IMR-90 (cell line): ENCODE measurements around the gene DNAJC22. TPM values are rescaled to one million over a fixed set of nuclear protein-coding genes. Genes with fewer than 3 reads are reported as not detected.
A peak's percentile ranks its signal among the peaks of the same experiment; 100 is the strongest.

Experiments used
- ATAC-seq: fragments of 200-7000 bp; cut with Tn5 transposase; 2 replicates; pipeline ENCODE4 v1.9.1; 2020; ENCODE audit warnings: low read depth, mild to moderate bottlenecking, moderate library complexity
- BruUV-seq: library from RNA; stranded (reverse); fragments of 400-500 nt; replicated peaks from 2 replicates; lab custom pipeline; 2021; lab: Mats Ljungman, UMichigan
- CTCF ChIA-PET: fragments of 300-600 bp; formaldehyde crosslinking; extraction: SDS; loops from one replicate; lab custom pipeline; 2021; ENCODE audit warnings: antibody characterized with exemption; lab: Yijun Ruan, JAX
- POLR2A ChIA-PET: fragments of 300-600 bp; sonication (Branson Sonifier 250); formaldehyde crosslinking; loops from one replicate; lab custom pipeline; 2022; ENCODE audit warnings: antibody characterized with exemption; ENCODE audit not compliant: unreplicated experiment; lab: Charles Lee
- DNase-seq: peaks from one replicate; pipeline ENCODE4 v3.0.0; 2013
- H2AFZ ChIP-seq: replicated peaks from 2 replicates; pipeline ENCODE3; 2013; ENCODE audit warnings: low read length, mild to moderate bottlenecking; ENCODE audit not compliant: poor library complexity
- H2AK5ac ChIP-seq: 2 replicates; pipeline ENCODE4 v1.6.1; 2013; ENCODE audit warnings: low read depth, low read length, inconsistent platforms
- H2AK9ac ChIP-seq: replicated peaks from 2 replicates; pipeline ENCODE3; 2013; ENCODE audit warnings: mild to moderate bottlenecking, low read depth, low read length, moderate library complexity; ENCODE audit not compliant: poor library complexity
- H2BK120ac ChIP-seq: 2 replicates; pipeline ENCODE4 v1.6.1; 2013; ENCODE audit warnings: low read depth, low read length, inconsistent platforms
- H2BK15ac ChIP-seq: 3 replicates; pipeline ENCODE4 v1.6.1; 2013; ENCODE audit warnings: low read depth, low read length, inconsistent platforms
- H2BK20ac ChIP-seq: 2 replicates; pipeline ENCODE4 v1.6.1; 2013; ENCODE audit warnings: low read depth, mild to moderate bottlenecking, inconsistent platforms, low read length, moderate library complexity
- H2BK5ac ChIP-seq: 2 replicates; pipeline ENCODE4 v1.6.1; 2013; ENCODE audit warnings: mild to moderate bottlenecking, low read depth, low read length, inconsistent platforms; ENCODE audit not compliant: poor library complexity, severe bottlenecking
- H3K14ac ChIP-seq: replicated peaks from 2 replicates; pipeline ENCODE4 v1.6.1; 2013; ENCODE audit warnings: low read depth, low read length, inconsistent platforms
- H3K18ac ChIP-seq: 2 replicates; pipeline ENCODE4 v1.6.1; 2013; ENCODE audit warnings: low read depth, low read length, control low read depth
- H3K23ac ChIP-seq: 2 replicates; pipeline ENCODE4 v1.6.1; 2013; ENCODE audit warnings: low read depth, low read length, inconsistent platforms
- H3K27ac ChIP-seq: 2 replicates; pipeline ENCODE4 v1.5.1; 2013; ENCODE audit warnings: mild to moderate bottlenecking, control low read depth, low read length; ENCODE audit not compliant: insufficient read depth
- H3K27me3 ChIP-seq: 2 replicates; pipeline ENCODE4 v1.6.1; 2013; ENCODE audit warnings: low read length; ENCODE audit not compliant: control insufficient read depth, insufficient read depth
- H3K36me3 ChIP-seq: 2 replicates; pipeline ENCODE4 v1.6.1; 2013; ENCODE audit warnings: low read length, mixed read lengths; ENCODE audit not compliant: control insufficient read depth, insufficient read depth
- H3K4ac ChIP-seq: 2 replicates; pipeline ENCODE4 v1.6.1; 2013; ENCODE audit warnings: low read depth, low read length, inconsistent platforms
- H3K4me1 ChIP-seq: 2 replicates; pipeline ENCODE4 v1.6.1; 2013; ENCODE audit warnings: low read length, mixed read lengths; ENCODE audit not compliant: control insufficient read depth, insufficient read depth
- H3K4me2 ChIP-seq: 2 replicates; pipeline ENCODE4 v1.6.1; 2013; ENCODE audit warnings: low read depth, mild to moderate bottlenecking, control low read depth, low read length, moderate library complexity
- H3K4me3 ChIP-seq: 2 replicates; pipeline ENCODE4 v1.5.1; 2013; ENCODE audit warnings: low read depth, mild to moderate bottlenecking, control low read depth, low read length, moderate library complexity; ENCODE audit not compliant: insufficient read depth
- H3K56ac ChIP-seq: 2 replicates; pipeline ENCODE4 v1.6.1; 2013; ENCODE audit warnings: low read length, inconsistent platforms; ENCODE audit not compliant: insufficient read depth; ENCODE audit errors: extremely low read depth
- H3K79me1 ChIP-seq, 2 experiments: 2 replicates each; pipeline ENCODE4 v1.6.1; 2013; ENCODE audit warnings: low read length in 2 of 2, inconsistent platforms in 1 of 2, low read depth in 1 of 2
- H3K9ac ChIP-seq: 2 replicates; pipeline ENCODE4 v1.6.1; 2013; ENCODE audit warnings: low read depth, low read length, control low read depth
- H3K9me1 ChIP-seq: 2 replicates; pipeline ENCODE4 v1.6.1; 2013; ENCODE audit warnings: low read length, inconsistent platforms; ENCODE audit not compliant: insufficient read depth
- H3K9me3 ChIP-seq: 2 replicates; pipeline ENCODE4 v1.6.1; 2013; ENCODE audit warnings: low read length; ENCODE audit not compliant: control insufficient read depth, insufficient read depth
- H4K20me1 ChIP-seq: 2 replicates; pipeline ENCODE4 v1.6.1; 2013; ENCODE audit warnings: low read length, inconsistent platforms; ENCODE audit not compliant: insufficient read depth
- H4K5ac ChIP-seq: 2 replicates; pipeline ENCODE4 v1.6.1; 2013; ENCODE audit warnings: mild to moderate bottlenecking, low read depth, low read length, control low read depth
- H4K8ac ChIP-seq, 2 experiments: 2 replicates each; pipeline ENCODE4 v1.6.1; 2013; ENCODE audit warnings: low read depth in 2 of 2, low read length in 2 of 2, control low read depth in 1 of 2, inconsistent platforms in 1 of 2
- H4K91ac ChIP-seq: 2 replicates; pipeline ENCODE4 v1.6.1; 2013; ENCODE audit warnings: low read depth, low read length, inconsistent platforms; ENCODE audit not compliant: insufficient read depth
- ELK1 ChIP-seq: fragments of 150-350 bp; IDR thresholded peaks from 2 replicates; pipeline ENCODE4 v1.6.1; 2016; ENCODE audit warnings: low read depth, mild to moderate bottlenecking, low read length, moderate library complexity, borderline replicate concordance
- MAFK ChIP-seq: IDR thresholded peaks from 2 replicates; pipeline ENCODE4 v1.6.1; 2012; ENCODE audit warnings: low read depth, low read length, improper control_type of control experiment
- WGBS, 2 experiments: methylation state at CpG; one replicate each; pipeline versions ENCODE4 v1.1.5 to v1.1.7; 2013; ENCODE audit warnings: missing lambda C conversion rate in 2 of 2; ENCODE audit not compliant: insufficient read length in 1 of 2; ENCODE audit errors: extremely low coverage in 2 of 2; 5-methylcytosine and 5-hydroxymethylcytosine counted together
- dilution Hi-C: fragments of 300-500 bp; cut with HindIII; formaldehyde crosslinking; loops from one replicate; pipeline ENCODE4 v1.14.3; 2018; ENCODE audit warnings: low sequenced_read_pairs; ENCODE audit not compliant: unreplicated experiment
- in situ Hi-C: fragments of 300-500 bp; cut with MboI; formaldehyde crosslinking; loops from 3 replicates; pipeline ENCODE4 v1.14.3; 2019; ENCODE audit warnings: low sequenced_read_pairs, inconsistent platforms, mixed read lengths
- intact Hi-C: fragments of 100-400 bp; cut with micrococcal nuclease; formaldehyde crosslinking; loops from 2 replicates; pipeline ENCODE4 v1.10.0; 2022
- polyA plus RNA-seq, 3 experiments: library from polyadenylated mRNA; depleted of rRNA; stranded (reverse); fragments of >200 nt; gene quantifications; 2 replicates each; pipeline ENCODE4 v1.2.3, GENCODE V29; 2012; ENCODE audit warnings: low replicate concordance in 1 of 3
- total RNA-seq: library from RNA; depleted of rRNA; stranded (reverse); fragments of >200 nt; gene quantifications from 2 replicates; pipeline ENCODE4 v1.2.3, GENCODE V29; 2012

Gene DNAJC22
- total and polyA plus RNA-seq, 2 of the 4 experiments (the other 2 are of a cell fraction): 8.1 to 8.2 TPM

- no peak for DNase-seq
- Histone ChIP-seq H4K20me1 (0 out of 2 replicates have a peak, but pooled peaks cover 5% of the 10 kb centered on the region), H4K91ac (no peak overlapping the region), H4K5ac (no peak overlapping the region), H3K4me3 (peak overlapping the region; percentile 32), H3K79me1 (peaks cover 5 to 17% of the 10 kb centered on the region in 2 experiments; a peak in 2 of 4 replicates), H3K23ac (no peak overlapping the region), H2BK15ac (no peak overlapping the region), H3K4me2 (peak overlapping the region; percentile 87), H3K9me1 (peaks cover 8% of the 10 kb centered on the region; the same call in 1 of the 2 replicates), H3K14ac (no peak overlapping the region), H2AK5ac (no peak overlapping the region), H3K27ac (no peak overlapping the region), H2BK20ac (no peak overlapping the region), H2AFZ (peak overlapping the region; percentile 78), H3K4ac (no peak overlapping the region; the same call in 1 of the 2 replicates), H3K9ac (no peak overlapping the region), H3K4me1 (peaks cover 20% of the 10 kb centered on the region), H3K9me3 (no peaks in the 10 kb centered on the region), H3K56ac (no peak overlapping the region), H3K27me3 (peaks cover 65% of the 10 kb centered on the region), H3K36me3 (no peaks in the 10 kb centered on the region), H4K8ac (peak overlapping the region in 1 of 2 experiments; percentile 40; a peak in 1 of 4 replicates), H3K18ac (no peak overlapping the region), H2AK9ac (peak overlapping the region; percentile 73), H2BK120ac (no peak overlapping the region), H2BK5ac (no peak overlapping the region)
- in situ Hi-C loops (no loop called here), dilution Hi-C loops (no loop called here), intact Hi-C loops (no loop called here)
- ChIA-PET CTCF (interaction anchor here (0.6 kb wide), 1 partner anchor 14 kb away, joined by 3 read pairs; no protein-coding TSS in a partner anchor), POLR2A (no interaction called here)
- TF ChIP-seq MAFK (no peak), ELK1 (no peak)
- no peak for ATAC-seq
- WGBS, 2 experiments: 9% methylated on average over 15 of the region's 70 CpGs; no CpG with 5 or more reads in 1 of the 2 experiments
- no TSS peak for BruUV-seq
Observed at GRCh38 chr12:49345051-49345824, 1.4 kb upstream of the DNAJC22 start.
